ENCODE measurements around the gene CCDC93. TPM values are rescaled to one million over a fixed set of nuclear protein-coding genes. Genes with fewer than 3 reads are reported as not detected.

The CCDC93 gene
- total RNA-seq, 1 experiment from 2014 or later, result 18.7 TPM

- H3K36me3 ChIP-seq (ENCODE audit: control insufficient read depth in 1 of 2, insufficient read depth in 2 of 2, low read length in 2 of 2), result peaks cover 0 to 2% of the 10 kb centered on the region in 2 experiments; a peak in 1 of 4 replicates
- intact Hi-C loops (cut with micrococcal nuclease), result no loop called here
- H3K27ac ChIP-seq (ENCODE audit: low read depth, low read length), result no peak overlapping the region
- ATAC-seq, result no peak
- RAD21 ChIA-PET (ENCODE audit: low non-redundant PET in 1 of 2, low total read pairs in 2 of 2, uncharacterized antibody in 2 of 2, unreplicated experiment in 2 of 2), result no interaction called here
- no peak for TF ChIP-seq EZH2 (IDR thresholded peaks at IDR 0.05)
- TF ChIP-seq TCF7L2 (IDR thresholded peaks at IDR 0.05; ENCODE audit: borderline replicate concordance, extremely low read depth, insufficient read depth, insufficient read length), result no peak
- no peak for TF ChIP-seq MAX (IDR thresholded peaks at IDR 0.05)
- no peak for TF ChIP-seq YY1 (IDR thresholded peaks at IDR 0.05; ENCODE audit: extremely low read depth, insufficient replicate concordance, low read depth, low read length)
- TF ChIP-seq ELF1 (IDR thresholded peaks at IDR 0.05; ENCODE audit: borderline replicate concordance, low read depth), result no peak
- no peak for TF ChIP-seq POLR2A (IDR thresholded peaks at IDR 0.05; ENCODE audit: borderline replicate concordance, extremely low read depth, insufficient read depth, insufficient read length)
- TF ChIP-seq SP1 (IDR thresholded peaks at IDR 0.05; ENCODE audit: low read depth), result no peak
- TF ChIP-seq EGR1 (IDR thresholded peaks at IDR 0.05; ENCODE audit: low read depth), result no peak
- no peak for TF ChIP-seq SIN3A (IDR thresholded peaks at IDR 0.05; ENCODE audit: low read depth)
- TF ChIP-seq ZNF274 (IDR thresholded peaks at IDR 0.05; ENCODE audit: low read depth, low read length), result no peak
- TF ChIP-seq JUND (IDR thresholded peaks at IDR 0.05), result no peak
- no peak for TF ChIP-seq SRF (IDR thresholded peaks at IDR 0.05; ENCODE audit: low read depth)
- TF ChIP-seq EZH2phosphoT487 (IDR thresholded peaks at IDR 0.05; ENCODE audit: borderline replicate concordance), result no peak
- no peak for TF ChIP-seq ATF3 (IDR thresholded peaks at IDR 0.05)
- no peak for TF ChIP-seq POLR2AphosphoS5 (IDR thresholded peaks at IDR 0.05; ENCODE audit: low read depth, low read length)
- TF ChIP-seq CBX3 (IDR thresholded peaks at IDR 0.05; ENCODE audit: low read depth), result no peak
- H2AFZ ChIP-seq (ENCODE audit: low read depth, low read length, poor library complexity, severe bottlenecking), result no peak overlapping the region
- H3K27me3 ChIP-seq (ENCODE audit: insufficient read depth, low read length), result no peaks in the 10 kb centered on the region
- no peak overlapping the region for H3K4me2 ChIP-seq (ENCODE audit: low read length)
- no TSS peak for BruUV-seq (replicated peaks)
- POLR2A ChIA-PET, result no interaction called here
- no peaks in the 10 kb centered on the region for H3K9me2 ChIP-seq (ENCODE audit: insufficient read depth)
- no peak for DNase-seq (ENCODE audit: low read depth, low spot score)
- no peaks in the 10 kb centered on the region for H4K20me1 ChIP-seq (ENCODE audit: insufficient read depth)
- H3K4me1 ChIP-seq (ENCODE audit: control insufficient read depth in 1 of 2, insufficient read depth in 2 of 2, low read length in 2 of 2), result no peaks in the 10 kb centered on the region; a peak in 1 of 4 replicates
- H3K79me2 ChIP-seq (ENCODE audit: insufficient read depth, low read length), result no peaks in the 10 kb centered on the region; the same call in 1 of the 2 replicates
- CTCF ChIA-PET, result no interaction called here
- no peak overlapping the region for H3K9ac ChIP-seq (ENCODE audit: low read length)
- no peak overlapping the region for H3K4me3 ChIP-seq (replicated peaks in 1 of 2; ENCODE audit: low read depth in 1 of 2, low read length in 2 of 2)
- H3K9me3 ChIP-seq (ENCODE audit: control insufficient read depth in 1 of 2, insufficient read depth in 1 of 2, low read depth in 1 of 2, low read length in 2 of 2), result no peaks in the 10 kb centered on the region
Observed at GRCh38 chr2:117981810-117982209, 32.1 kb downstream of the CCDC93 start.
